GM18511 (cell line): Measurements from ENCODE around the gene PIH1D1.
A peak's percentile ranks its signal among the peaks of the same experiment; 100 is the strongest.
"Not testable (repeated sequence)": the region's sequence is repeated elsewhere in the genome, so short reads cannot be mapped to it uniquely, and the experiment has no call there.

Experiments used
- ATAC-seq: cut with Tn5 transposase; IDR thresholded peaks from one replicate; pipeline ENCODE4 v1.9.1; 2021; ENCODE audit warnings: mild to moderate bottlenecking, moderate library complexity; ENCODE audit not compliant: unreplicated experiment

The PIH1D1 gene

GRCh38 chr19:49456326-49456725 lies 4.7 kb upstream of the PIH1D1 start:
- ATAC-seq: no peak

- ATAC-seq: no peak
Observed at GRCh38 chr19:49455773-49456172, 4.2 kb upstream of the PIH1D1 start.

- ATAC-seq: peak; percentile 11
Observed at GRCh38 chr19:49453757-49454240, 2.2 kb upstream of the PIH1D1 start.

- ATAC-seq: peak; percentile 80
Observed at GRCh38 chr19:49453013-49453756, 1.6 kb upstream of the PIH1D1 start, which contains the start of gene ALDH16A1. ALDH16A1 (plus strand) TSS chr19:49453225; CDS start chr19:49453332, 107 bp downstream.

- no peak for ATAC-seq
Observed at GRCh38 chr19:49450405-49450804, 1.2 kb downstream of the PIH1D1 start.

GRCh38 chr19:49448432-49448786 lies 3.2 kb downstream of the PIH1D1 start:
- ATAC-seq: no peak

- ATAC-seq: no peak
Observed at GRCh38 chr19:49447485-49448431, 3.9 kb downstream of the PIH1D1 start.

- ATAC-seq: no peak
Observed at GRCh38 chr19:49445997-49446396, 5.6 kb downstream of the PIH1D1 start.

GRCh38 chr19:49444100-49444700 lies 7.4 kb downstream of the PIH1D1 start:
- not testable (repeated sequence) for ATAC-seq

- peak; percentile 85 for ATAC-seq
Observed at GRCh38 chr19:49443366-49444099, 8.1 kb downstream of the PIH1D1 start.

GRCh38 chr19:49442771-49443365 lies 8.7 kb downstream of the PIH1D1 start:
- peak; percentile 20 for ATAC-seq

GRCh38 chr19:49442354-49442753 lies 9.3 kb downstream of the PIH1D1 start:
- ATAC-seq: no peak

GRCh38 chr19:49441960-49442350 lies 9.7 kb downstream of the PIH1D1 start:
- no peak for ATAC-seq

- ATAC-seq: no peak
Observed at GRCh38 chr19:49441210-49441959, 10.2 kb downstream of the PIH1D1 start, which contains the start of gene SLC17A7. SLC17A7 (minus strand) TSS chr19:49441527; CDS start chr19:49441379, 148 bp downstream.

GRCh38 chr19:49440439-49441209 lies 11.0 kb downstream of the PIH1D1 start:
- ATAC-seq: no peak

GRCh38 chr19:49439836-49440235 lies 11.8 kb downstream of the PIH1D1 start:
- ATAC-seq: no peak

- ATAC-seq: no peak
Observed at GRCh38 chr19:49438261-49438660, 13.4 kb downstream of the PIH1D1 start.

GRCh38 chr19:49437231-49437630 lies 14.4 kb downstream of the PIH1D1 start:
- ATAC-seq: no peak
